ENCODE results near the gene LTF. TPM values are rescaled to one million over a fixed set of nuclear protein-coding genes. Genes with fewer than 3 reads are reported as not detected.
A peak's percentile ranks its signal among the peaks of the same experiment; 100 is the strongest.

Gene LTF
- total RNA-seq (2021) (not detected in 2 replicates), Bru-seq, nascent RNA (percentile 5 among the genes with signal in this experiment), BruChase-seq, experiment 1, labeled RNA remaining after a 2-hour chase (percentile 3 among the genes with signal in this experiment), BruChase-seq, experiment 2, labeled RNA remaining after a 6-hour chase (not detected)
- long read RNA-seq, result 0 reads

DNA sequence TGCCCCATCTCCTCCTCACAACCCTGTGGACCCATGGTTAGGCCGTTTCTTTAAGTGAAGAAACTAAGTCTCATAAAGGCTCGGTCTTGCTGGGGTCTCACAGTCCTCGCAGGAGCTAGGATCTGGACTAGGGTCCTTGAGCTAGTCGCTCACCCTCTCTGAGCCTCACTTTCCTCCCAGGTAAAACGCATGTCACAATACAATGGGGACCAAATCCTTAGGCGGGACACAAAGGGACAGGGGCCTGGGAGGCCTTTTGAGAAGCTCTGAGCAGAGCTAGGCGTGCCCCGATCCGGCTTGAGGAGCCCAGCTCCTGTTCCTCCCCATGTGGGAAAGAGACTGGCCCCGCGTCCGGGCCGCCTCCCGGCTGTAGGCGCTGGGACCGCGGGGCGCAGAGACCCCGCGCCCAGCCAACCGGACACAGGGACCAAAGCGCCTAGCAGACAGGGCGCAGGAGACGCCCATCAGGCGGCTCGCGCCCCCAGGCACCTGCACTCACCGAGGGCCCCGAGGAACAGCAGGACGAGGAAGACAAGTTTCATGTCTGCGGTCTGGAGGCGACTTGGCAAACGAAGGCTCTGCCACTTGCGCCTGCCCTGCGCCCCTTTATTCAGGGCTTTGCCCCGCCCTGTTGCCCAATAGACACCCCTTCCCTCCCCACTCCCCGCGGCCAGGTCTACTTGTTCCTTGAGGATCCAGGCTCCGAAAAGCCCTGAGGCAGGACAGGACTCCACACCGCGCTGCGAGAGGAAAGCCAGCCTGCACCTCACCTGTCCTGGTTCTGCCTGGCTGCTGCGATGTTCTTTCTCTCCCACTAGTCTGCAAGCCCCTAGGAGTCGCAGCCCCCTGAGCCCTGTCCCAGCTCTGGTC is at the start of gene LTF:
Gene LTF (minus strand): TSS at position 580 of the 870 bp plus-strand sequence. CDS start 38 bp downstream, at position 542.
- H3K4me3 ChIP-seq, result no peak within 1 kb of the TSS
- no peak within 1 kb of the TSS for H2AFZ ChIP-seq
- no TSS peak for BruUV-seq (replicated peaks)
- intact Hi-C loops (cut with micrococcal nuclease; ENCODE audit: unreplicated experiment), result no loop called here
- no peak for TF ChIP-seq EZH2 (IDR thresholded peaks at IDR 0.05; ENCODE audit: low read depth)
- TF ChIP-seq, protein P1, sequence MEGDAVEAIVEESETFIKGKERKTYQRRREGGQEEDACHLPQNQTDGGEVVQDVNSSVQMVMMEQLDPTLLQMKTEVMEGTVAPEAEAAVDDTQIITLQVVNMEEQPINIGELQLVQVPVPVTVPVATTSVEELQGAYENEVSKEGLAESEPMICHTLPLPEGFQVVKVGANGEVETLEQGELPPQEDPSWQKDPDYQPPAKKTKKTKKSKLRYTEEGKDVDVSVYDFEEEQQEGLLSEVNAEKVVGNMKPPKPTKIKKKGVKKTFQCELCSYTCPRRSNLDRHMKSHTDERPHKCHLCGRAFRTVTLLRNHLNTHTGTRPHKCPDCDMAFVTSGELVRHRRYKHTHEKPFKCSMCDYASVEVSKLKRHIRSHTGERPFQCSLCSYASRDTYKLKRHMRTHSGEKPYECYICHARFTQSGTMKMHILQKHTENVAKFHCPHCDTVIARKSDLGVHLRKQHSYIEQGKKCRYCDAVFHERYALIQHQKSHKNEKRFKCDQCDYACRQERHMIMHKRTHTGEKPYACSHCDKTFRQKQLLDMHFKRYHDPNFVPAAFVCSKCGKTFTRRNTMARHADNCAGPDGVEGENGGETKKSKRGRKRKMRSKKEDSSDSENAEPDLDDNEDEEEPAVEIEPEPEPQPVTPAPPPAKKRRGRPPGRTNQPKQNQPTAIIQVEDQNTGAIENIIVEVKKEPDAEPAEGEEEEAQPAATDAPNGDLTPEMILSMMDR (conservative IDR thresholded peaks at IDR 0.05), result no peak
- H3K9me3 ChIP-seq (ENCODE audit: insufficient read depth, low read depth), result no peaks in the 10 kb centered on the region
- no peaks in the 10 kb centered on the region for H3K27me3 ChIP-seq (ENCODE audit: insufficient read depth, low read depth)
- no peak for DNase-seq
- H4K20me1 ChIP-seq (ENCODE audit: insufficient read depth), result no peaks in the 10 kb centered on the region
- H3K36me3 ChIP-seq (ENCODE audit: low read depth), result no peaks in the 10 kb centered on the region
- H3K27ac ChIP-seq, result no peak within 1 kb of the TSS
- H3F3A ChIP-seq (ENCODE audit: insufficient read depth, low read depth), result no peaks in the 10 kb centered on the region
- CTCF ChIA-PET, result no interaction called here
- H3K4me2 ChIP-seq, result no peak within 1 kb of the TSS
- H3K4me1 ChIP-seq (replicated peaks; ENCODE audit: insufficient read depth), result no peaks in the 10 kb centered on the region
- no peaks in the 10 kb centered on the region for H3K79me2 ChIP-seq (ENCODE audit: low read depth)
- H3K9me2 ChIP-seq (ENCODE audit: insufficient read depth), result no peaks in the 10 kb centered on the region
- POLR2A ChIA-PET (ENCODE audit: unreplicated experiment), result no interaction called here

DNA sequence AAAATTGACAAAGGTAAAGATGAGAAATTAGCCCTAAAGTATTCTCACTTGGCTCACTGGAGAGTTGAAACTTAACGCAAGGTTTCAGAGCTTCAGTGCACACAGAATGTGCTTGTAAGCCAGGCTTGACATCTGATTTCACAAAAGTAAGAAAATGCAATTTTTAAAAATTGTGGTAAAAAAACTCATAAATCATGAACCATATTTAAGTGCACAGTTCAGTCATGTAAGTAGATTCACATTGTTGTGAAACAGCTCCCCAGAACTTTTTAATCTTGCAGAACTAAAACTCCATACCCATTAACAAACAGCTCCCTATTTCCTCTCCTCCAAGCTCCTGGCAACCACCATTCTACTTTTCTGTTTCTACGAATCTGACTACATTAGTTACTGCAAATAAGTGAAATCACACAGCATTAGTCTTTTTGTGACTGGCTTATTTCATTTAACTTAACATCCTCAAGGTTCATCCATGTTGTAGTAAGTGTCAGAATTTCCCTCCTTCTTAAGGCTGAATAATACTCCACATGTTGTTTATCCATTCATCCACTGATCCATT is 47.6 kb upstream of the LTF start:
- Histone ChIP-seq H3K4me1 (replicated peaks; ENCODE audit: insufficient read depth) (peaks cover 16% of the 10 kb centered on the region), H3K27ac (no peak overlapping the region), H3K36me3 (ENCODE audit: low read depth) (no peaks in the 10 kb centered on the region), H3K79me2 (ENCODE audit: low read depth) (no peaks in the 10 kb centered on the region), H4K20me1 (ENCODE audit: insufficient read depth) (no peaks in the 10 kb centered on the region), H3K9me2 (ENCODE audit: insufficient read depth) (no peaks in the 10 kb centered on the region), H3K9me3 (ENCODE audit: insufficient read depth, low read depth) (no peaks in the 10 kb centered on the region), H3K4me3 (no peak overlapping the region), H3F3A (ENCODE audit: insufficient read depth, low read depth) (peaks cover 11% of the 10 kb centered on the region), H2AFZ (no peak overlapping the region), H3K27me3 (ENCODE audit: insufficient read depth, low read depth) (no peaks in the 10 kb centered on the region), H3K4me2 (no peak overlapping the region)
- DNase-seq, result no peak
- no peak for TF ChIP-seq EZH2 (IDR thresholded peaks at IDR 0.05; ENCODE audit: low read depth)
- TF ChIP-seq, protein P1 (conservative IDR thresholded peaks at IDR 0.05), result no peak
- intact Hi-C loops (cut with micrococcal nuclease; ENCODE audit: unreplicated experiment), result no loop called here
- CTCF ChIA-PET, result no interaction called here
- POLR2A ChIA-PET (ENCODE audit: unreplicated experiment), result no interaction called here
- no TSS peak for BruUV-seq (replicated peaks)

DNA sequence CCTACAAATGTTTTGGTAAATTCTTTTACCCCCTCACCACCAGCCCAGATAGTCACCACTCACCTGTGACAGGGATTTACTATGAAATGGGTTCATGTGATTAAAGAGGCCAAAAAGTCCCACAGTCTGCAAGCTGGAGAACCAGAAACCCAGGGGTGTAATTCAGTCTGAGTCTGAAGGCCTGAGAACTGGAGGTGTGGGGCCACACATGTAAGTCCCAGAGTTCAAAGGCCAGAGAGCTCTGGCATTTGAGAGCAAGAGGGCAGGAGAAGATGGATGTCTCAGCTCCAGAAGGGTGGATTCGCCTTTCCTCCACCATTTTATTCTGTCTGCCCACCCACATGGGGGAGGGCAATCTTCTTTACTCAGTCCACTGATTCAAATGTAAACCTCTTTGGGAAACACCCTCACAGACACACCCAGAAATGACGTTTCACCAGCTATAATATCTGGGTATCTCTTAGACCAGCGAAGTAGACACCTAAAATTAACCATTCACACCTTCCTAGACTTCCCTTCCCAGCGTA is 45.0 kb upstream of the LTF start:
- no peaks in the 10 kb centered on the region for H3K9me2 ChIP-seq (ENCODE audit: insufficient read depth)
- H3K4me2 ChIP-seq, result no peak overlapping the region
- H3K79me2 ChIP-seq (ENCODE audit: low read depth), result no peaks in the 10 kb centered on the region
- POLR2A ChIA-PET (ENCODE audit: unreplicated experiment), result interaction anchor here (0.5 kb wide), 1 partner anchor 235 kb away, joined by 7 read pairs; no protein-coding TSS in a partner anchor
- no peaks in the 10 kb centered on the region for H3K4me1 ChIP-seq (replicated peaks; ENCODE audit: insufficient read depth)
- H4K20me1 ChIP-seq (ENCODE audit: insufficient read depth), result no peaks in the 10 kb centered on the region
- no peak overlapping the region for H3K4me3 ChIP-seq
- no peak overlapping the region for H3K27ac ChIP-seq
- no peak for TF ChIP-seq EZH2 (IDR thresholded peaks at IDR 0.05; ENCODE audit: low read depth)
- TF ChIP-seq, protein P1 (conservative IDR thresholded peaks at IDR 0.05), result no peak
- no peaks in the 10 kb centered on the region for H3K9me3 ChIP-seq (ENCODE audit: insufficient read depth, low read depth)
- H3F3A ChIP-seq (ENCODE audit: insufficient read depth, low read depth), result no peaks in the 10 kb centered on the region
- no peak overlapping the region for H2AFZ ChIP-seq
- DNase-seq, result no peak
- CTCF ChIA-PET, result no interaction called here
- no peaks in the 10 kb centered on the region for H3K36me3 ChIP-seq (ENCODE audit: low read depth)
- intact Hi-C loops (cut with micrococcal nuclease; ENCODE audit: unreplicated experiment), result no loop called here
- no peaks in the 10 kb centered on the region for H3K27me3 ChIP-seq (ENCODE audit: insufficient read depth, low read depth)
- no TSS peak for BruUV-seq (replicated peaks)
